Stimulated activated CD4-positive, alpha-beta T cell treated with anti-CD3 and anti-CD28 coated beads, Interleukin-2, amount 100 ng/mL, for 4 hours (primary cell): ENCODE results near the gene ARHGAP5.

ENCODE experiments used
- DNase-seq: peaks from one replicate; pipeline ENCODE4 v3.0.0-alpha.2; 2020; ENCODE audit warnings: low read depth

Gene ARHGAP5

GRCh38 chr14:32171469-32171868 is 94.4 kb downstream of the ARHGAP5 start:
- DNase-seq, result no peak

- DNase-seq, result no peak
Measured at GRCh38 chr14:32183151-32184058, 106.3 kb downstream of the ARHGAP5 start.

DNA sequence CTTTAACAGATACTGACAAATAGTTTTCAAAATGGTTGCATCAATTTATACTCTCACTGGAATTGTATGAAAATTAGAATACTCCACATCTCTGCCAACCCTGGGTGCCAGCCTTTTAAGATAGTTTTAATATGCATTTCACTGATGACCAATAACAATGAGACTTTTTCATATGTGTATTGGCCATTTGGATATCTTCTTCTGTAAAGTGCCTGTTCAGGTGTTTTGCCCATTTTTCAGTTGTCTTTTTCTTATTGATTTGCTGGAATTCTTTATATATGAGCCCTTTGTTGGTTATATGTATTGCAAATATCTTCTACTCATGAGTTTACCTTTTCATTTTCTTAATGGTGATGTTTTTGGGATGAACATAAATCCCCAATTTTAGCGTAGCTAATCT is 108.0 kb downstream of the ARHGAP5 start:
- no peak for DNase-seq

- no peak for DNase-seq
Measured at GRCh38 chr14:32186248-32186647, 109.1 kb downstream of the ARHGAP5 start.

GRCh38 chr14:32189811-32190210 is 112.7 kb downstream of the ARHGAP5 start:
- no peak for DNase-seq

GRCh38 chr14:32190673-32191072 is 113.6 kb downstream of the ARHGAP5 start:
- DNase-seq, result no peak

DNA sequence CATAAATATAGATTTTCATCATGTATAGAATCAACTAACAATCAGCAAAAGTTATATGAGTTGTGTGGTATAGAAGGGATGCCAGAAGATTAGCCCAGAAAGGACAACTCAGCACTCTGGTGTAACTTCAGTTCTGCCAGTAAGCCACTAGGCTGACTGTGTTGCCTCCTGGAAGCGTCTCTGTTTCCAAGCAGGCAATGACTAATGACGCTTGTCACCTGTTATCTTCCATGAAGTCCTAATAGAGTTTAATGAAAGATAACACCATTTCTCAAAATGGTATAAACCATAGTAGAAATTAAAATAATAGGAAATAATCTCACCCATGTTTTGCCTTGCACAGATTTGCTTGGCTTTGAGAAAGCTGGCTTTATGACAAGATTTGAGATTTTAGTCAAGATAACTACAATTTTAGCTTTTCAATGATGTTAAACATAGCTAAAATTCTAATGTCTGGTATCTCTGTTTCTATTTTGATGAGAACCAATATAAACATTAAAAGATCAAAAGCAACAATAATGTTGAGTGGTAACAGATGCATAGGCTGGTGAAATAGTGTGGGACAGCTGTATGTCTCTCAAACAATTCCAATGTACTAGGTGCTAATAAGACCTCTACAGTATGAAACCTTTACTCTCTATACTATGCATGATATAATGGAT is 115.7 kb downstream of the ARHGAP5 start:
- DNase-seq, result no peak

DNA sequence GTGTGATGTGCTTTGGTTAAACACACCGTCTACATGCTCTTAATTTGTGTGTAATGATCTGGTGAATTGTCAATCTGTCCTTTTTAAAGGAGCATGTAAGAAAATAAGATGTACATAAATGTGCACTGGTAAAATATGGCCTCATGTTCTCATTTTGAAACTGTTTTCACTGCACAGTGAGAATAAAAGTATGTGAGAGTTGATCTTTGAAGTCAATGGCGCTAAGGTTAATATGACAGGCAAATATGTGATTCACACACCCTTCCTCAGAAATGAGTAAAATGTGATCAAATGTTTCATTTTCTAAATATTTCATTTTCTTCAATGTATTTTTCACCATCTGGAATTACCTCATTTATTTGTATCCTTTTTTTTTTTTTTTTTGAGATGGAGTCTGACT is 116.4 kb downstream of the ARHGAP5 start:
- no peak for DNase-seq

- no peak for DNase-seq
Measured at GRCh38 chr14:32195636-32196035, 118.5 kb downstream of the ARHGAP5 start.

GRCh38 chr14:32197919-32198318 is 120.8 kb downstream of the ARHGAP5 start:
- no peak for DNase-seq

DNA sequence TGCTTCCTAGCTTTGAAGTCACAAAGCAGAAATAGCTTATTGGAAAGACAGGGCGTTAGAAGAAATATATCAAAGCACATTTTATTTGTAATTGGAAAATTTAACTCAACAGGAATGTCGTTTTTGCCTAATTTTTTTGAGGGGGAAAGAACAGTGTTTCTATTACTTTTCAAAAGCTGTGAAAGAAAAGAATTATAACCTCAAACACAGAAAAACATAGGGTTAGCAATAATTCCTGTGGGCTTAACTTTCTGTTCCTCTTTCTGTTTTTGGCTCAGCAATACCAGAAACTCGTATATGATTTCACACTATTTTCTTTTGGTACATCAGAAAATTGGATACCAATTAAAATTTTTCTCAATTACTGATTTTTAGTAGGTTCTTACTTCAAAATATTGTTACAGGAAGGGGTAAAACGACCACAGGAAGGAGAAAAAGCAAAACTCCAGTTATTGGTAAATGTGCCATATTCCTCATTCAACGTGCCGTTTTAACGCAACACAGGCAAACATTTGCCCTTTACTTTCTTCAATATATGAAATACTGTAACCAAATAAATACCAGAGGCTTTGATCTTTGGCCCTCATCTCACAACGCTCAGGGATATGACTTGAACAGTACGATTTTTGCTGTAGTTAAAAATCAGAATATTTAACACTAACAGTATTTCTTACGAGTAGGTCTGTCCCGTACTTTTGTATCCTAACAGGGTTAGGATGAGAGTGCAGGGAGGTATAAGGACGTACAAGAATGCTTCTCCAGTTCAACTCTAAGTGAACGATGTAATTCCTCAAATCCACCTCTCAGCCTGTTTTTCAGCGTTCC is 123.5 kb downstream of the ARHGAP5 start:
- no peak for DNase-seq

DNA sequence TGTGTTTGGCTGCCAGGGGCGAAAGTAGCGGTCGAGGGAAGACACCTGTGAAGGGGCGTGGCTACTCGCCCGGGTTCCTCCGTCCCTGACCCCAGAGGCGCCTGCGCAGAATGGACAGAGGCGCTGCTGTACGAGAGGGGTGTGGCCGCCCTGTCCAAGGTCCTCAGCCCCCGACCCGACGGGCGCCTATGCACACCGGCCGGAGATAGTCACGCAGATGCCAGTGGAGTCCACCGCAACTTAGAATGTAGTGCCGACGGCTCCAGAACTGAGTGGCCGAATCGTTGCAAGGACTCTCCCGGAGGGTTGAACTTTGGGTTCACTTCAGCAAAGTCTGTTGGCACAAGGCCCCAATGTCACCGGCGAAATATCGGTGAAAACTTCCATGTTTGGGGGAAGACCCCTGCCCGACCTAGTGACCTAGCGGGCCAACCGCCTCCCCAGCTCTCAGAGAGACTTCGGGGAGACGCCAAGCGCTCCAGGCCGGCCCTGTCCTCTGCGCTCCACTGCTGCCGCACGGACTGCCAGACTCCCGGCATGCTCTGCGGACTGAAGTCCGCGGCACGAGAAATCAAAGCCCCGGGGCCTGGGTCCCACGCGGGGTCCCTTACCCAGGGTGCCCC is 124.2 kb downstream of the ARHGAP5 start:
- peak; percentile 60 for DNase-seq

DNA sequence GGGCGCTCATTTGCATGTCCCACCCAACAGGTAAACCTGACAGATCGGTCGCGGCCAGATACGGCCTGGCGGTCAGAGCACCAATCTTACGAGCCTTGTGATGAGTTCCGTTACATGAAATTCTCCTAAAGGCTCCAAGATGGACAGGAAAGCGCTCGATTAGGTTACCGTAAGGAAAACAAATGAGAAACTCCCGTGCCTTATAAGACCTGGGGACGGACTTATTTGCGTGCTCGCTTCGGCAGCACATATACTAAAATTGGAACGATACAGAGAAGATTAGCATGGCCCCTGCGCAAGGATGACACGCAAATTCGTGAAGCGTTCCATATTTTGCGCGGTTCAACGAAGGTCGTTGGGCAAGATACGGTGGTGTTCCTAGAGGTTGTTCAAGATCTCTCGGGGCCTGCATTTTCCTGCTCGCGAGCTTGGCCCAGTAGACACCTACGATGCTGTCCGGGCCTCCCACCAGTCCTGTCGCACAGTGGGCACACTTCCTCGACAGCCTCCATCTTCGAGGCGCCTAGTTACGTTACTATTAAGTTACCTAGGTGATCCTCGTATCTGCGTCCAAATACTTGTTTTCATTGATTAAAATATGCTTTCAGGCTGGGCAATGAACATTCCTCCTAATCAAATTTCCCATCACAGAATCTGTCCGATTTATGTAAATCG is 124.8 kb downstream of the ARHGAP5 start, which contains the start of gene RNU6-7:
Gene RNU6-7 (plus strand): TSS at position 230 of the 675 bp plus-strand sequence.
- no peak for DNase-seq

DNA sequence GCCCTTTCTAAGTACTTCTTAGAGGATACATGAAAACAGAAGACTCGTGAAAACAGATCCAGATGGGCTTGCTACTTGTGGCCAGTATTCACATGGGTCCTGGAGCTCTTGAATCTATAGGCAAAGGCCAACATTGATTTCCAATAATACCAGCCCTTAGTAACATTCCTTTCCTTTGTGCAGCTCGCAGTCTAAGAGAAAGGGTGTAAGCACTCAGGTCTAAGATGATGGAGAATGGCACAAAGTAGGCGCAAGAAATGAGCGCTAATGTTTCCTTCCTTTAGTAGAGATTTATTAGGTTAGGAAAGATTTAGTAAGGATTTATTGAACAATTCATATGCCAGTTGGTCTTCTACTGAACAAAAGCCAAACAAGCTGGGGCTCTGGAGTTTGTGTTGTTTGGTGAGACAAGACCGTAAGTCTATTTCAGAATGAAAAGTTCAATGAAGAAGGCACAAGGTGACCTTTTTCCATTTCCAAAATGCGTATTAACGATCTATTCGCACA is 125.4 kb downstream of the ARHGAP5 start:
- DNase-seq, result no peak

- peak; percentile 85 for DNase-seq
Measured at GRCh38 chr14:32202998-32203882, 126.1 kb downstream of the ARHGAP5 start, which contains the start of gene RNU6-8. RNU6-8 (minus strand) TSS chr14:32203269.

DNA sequence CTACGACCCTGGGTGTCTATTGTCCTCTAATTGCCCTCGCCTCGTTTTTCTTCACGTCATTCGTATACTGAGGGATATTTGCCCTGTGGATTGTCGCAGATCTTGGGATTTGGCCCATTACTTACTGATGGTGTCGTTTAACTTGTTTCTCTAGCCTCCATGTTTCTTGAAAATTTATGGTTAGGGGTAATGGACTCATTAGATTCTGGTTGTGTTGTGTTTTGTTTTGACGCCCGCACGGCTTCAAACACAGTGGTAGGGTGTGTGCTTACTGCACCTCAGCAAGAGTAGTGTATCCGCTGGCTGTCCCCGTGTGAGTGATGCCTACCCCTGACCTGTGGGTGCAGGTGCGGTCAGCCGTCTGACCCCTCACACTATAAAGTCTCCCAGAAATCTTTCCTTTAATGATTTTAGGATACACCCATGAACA is 126.8 kb downstream of the ARHGAP5 start:
- no peak for DNase-seq

DNA sequence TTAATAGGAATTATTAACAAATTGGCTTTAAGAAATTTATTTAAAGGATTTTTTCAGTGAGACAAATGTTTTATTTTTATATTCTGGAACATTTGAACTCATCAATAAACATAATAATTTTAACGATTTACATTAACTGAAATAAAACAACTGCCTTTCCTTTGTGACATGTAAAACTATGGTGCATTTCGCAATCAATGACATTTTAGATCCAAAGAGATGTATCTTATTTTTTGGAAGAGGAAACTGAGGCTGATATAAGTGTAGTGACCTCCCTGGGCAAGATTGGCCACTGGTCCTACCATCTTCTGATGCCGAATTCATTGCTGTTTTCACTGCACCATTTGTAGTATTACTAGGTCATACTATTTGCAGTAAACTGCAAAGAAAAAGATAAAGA is 128.4 kb downstream of the ARHGAP5 start:
- no peak for DNase-seq

DNA sequence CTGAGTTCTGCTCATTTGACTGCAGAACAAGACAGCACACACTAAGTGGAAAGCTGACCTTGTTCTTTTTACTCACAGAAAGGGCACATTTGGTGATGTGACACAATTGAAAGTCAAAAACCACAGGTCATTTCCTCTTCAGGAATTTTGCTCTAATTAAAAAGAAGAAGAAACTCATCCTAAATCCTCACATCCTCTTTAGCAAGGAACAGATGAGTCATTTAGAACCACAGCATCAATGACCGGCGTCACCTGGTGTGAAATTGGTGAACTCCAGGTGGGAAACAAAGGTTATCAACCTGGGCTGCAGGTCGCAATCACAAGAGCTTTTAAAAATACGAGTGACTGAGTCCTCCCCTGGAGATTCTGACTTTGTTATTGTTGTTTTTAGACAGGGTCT is 128.9 kb downstream of the ARHGAP5 start:
- DNase-seq, result no peak

DNA sequence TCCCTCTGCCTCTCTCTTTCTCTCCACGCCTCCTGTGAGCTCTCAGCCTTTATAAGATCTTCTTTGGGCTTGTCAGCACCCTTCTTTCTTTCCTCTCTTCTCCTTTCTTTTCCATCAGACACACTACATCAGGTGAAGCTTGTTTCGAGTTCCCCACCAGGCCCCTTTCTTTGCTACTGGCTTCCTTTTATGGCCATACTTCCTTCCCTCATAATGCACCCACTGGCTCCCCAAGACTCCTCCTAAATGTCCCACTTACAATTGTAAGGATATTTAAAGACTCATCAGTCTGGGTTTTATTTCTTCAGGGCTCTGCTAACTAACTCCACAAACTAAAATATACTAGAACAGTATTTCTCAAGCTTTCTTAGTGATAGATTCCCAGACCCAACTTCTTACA is 129.4 kb downstream of the ARHGAP5 start:
- DNase-seq, result no peak

- DNase-seq, result no peak
Measured at GRCh38 chr14:32208490-32208889, 131.4 kb downstream of the ARHGAP5 start.
